Skeletal muscle cell (primary cell): ENCODE results near the gene NR4A1.

ENCODE experiments used
- DNase-seq: peaks from one replicate; pipeline ENCODE4 v3.0.0-alpha.2; 2010; ENCODE audit warnings: low read depth
- H3K4me3 ChIP-seq: 2 replicates; pipeline ENCODE4 v1.5.1; 2011; ENCODE audit warnings: low read depth, mild to moderate bottlenecking, control low read depth, low read length, moderate library complexity

The NR4A1 gene

GRCh38 chr12:52037248-52037861, 13.9 kb upstream of the NR4A1 start:
- H3K4me3 ChIP-seq = peak overlapping the region; percentile 52
- no peak for DNase-seq

GRCh38 chr12:52038447-52038846, 12.8 kb upstream of the NR4A1 start:
- H3K4me3 ChIP-seq = no peak overlapping the region
- DNase-seq = no peak

- DNase-seq = no peak
- H3K4me3 ChIP-seq = no peak overlapping the region
Observed at GRCh38 chr12:52041035-52041434, 10.2 kb upstream of the NR4A1 start.

GRCh38 chr12:52041695-52042123, 9.5 kb upstream of the NR4A1 start:
- no peak overlapping the region for H3K4me3 ChIP-seq
- DNase-seq = no peak

GRCh38 chr12:52042706-52043385, 8.4 kb upstream of the NR4A1 start:
- H3K4me3 ChIP-seq = no peak overlapping the region
- DNase-seq = no peak

DNA sequence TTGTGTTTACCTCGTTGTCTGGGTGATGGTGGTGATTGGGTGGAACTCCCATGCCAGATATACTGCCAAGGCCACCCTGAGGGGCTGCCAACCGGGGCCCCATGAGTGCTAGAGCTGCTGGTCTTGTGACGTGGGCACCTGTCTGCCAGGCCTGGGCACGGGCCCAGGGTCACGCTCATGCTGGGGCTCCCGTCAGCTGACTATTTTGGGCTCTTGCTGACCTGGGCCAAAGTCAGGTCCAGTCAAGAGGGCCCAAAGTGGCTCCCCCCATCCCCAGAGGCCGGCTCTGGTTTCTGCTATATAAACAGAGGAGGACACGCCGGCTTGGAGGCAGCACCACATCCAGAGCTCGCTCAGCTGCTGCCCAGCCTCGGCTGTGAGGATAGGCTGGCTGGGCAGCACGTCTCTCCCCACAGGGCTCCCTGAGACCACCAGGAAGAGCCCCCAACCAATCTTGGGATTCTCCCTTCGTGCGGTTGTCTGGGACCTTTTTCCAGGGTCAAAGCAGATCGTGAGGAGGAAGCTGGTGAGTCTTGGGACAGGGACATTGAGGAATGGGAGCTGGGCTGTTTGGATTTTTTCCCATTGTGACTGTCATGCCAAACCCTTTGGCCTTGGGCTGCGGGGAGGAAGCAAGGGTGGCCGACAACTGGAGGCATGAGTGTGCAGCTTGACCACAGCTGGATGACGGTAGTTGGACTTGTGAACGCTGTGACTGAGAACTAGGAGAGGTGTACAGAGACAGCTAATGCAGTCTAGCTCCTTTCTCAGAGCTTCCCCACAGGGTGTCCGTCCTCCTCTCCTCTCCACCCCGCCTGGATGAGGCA, 7.6 kb upstream of the NR4A1 start:
- no peak overlapping the region for H3K4me3 ChIP-seq

DNA sequence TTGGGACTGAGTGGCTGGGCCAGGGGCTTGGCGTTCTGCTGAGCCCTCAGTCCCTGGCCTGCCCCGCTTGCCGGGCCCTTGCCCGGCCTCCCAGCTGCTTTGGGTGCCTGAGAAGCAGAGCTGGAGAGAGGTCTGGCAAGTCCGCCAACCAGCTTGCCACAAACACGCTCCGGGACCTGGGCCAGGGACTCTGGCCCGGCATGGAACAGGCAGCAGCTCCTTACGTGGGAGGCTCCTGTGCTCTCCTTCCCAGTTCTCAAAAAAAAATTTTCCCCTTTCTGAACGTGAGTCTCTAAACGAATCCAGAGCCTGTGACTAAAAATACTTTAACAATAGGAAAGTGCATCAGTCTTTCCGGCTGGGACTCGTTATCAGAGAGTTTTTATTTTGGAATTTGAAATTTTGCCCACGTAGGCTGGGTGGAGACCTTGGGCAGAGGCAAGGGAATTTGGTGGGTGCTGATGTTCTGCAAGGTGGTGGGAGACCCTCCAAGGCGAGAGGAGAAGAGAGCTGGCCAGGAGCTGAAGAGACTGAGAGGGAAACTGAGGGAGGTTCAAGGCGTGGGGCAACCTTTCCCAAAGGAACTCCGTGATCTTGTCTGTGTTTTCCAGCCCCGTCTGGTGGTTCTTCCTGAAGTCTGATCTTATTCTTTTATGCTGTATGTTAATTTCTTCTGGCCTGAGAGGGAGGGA, 6.8 kb upstream of the NR4A1 start:
- no peak for DNase-seq
- H3K4me3 ChIP-seq = no peak overlapping the region

More for the DNA sequence above, 7.6 kb upstream of the NR4A1 start:
- DNase-seq = no peak

- no peak for DNase-seq
- H3K4me3 ChIP-seq = no peak overlapping the region
Observed at GRCh38 chr12:52045794-52046199, 5.4 kb upstream of the NR4A1 start.

GRCh38 chr12:52046859-52047258, 4.4 kb upstream of the NR4A1 start:
- DNase-seq = no peak
- no peak overlapping the region for H3K4me3 ChIP-seq

GRCh38 chr12:52049286-52049685, 2.0 kb upstream of the NR4A1 start:
- DNase-seq = no peak
- H3K4me3 ChIP-seq = no peak overlapping the region

GRCh38 chr12:52049688-52050087, 1.6 kb upstream of the NR4A1 start:
- no peak overlapping the region for H3K4me3 ChIP-seq
- DNase-seq = no peak

DNA sequence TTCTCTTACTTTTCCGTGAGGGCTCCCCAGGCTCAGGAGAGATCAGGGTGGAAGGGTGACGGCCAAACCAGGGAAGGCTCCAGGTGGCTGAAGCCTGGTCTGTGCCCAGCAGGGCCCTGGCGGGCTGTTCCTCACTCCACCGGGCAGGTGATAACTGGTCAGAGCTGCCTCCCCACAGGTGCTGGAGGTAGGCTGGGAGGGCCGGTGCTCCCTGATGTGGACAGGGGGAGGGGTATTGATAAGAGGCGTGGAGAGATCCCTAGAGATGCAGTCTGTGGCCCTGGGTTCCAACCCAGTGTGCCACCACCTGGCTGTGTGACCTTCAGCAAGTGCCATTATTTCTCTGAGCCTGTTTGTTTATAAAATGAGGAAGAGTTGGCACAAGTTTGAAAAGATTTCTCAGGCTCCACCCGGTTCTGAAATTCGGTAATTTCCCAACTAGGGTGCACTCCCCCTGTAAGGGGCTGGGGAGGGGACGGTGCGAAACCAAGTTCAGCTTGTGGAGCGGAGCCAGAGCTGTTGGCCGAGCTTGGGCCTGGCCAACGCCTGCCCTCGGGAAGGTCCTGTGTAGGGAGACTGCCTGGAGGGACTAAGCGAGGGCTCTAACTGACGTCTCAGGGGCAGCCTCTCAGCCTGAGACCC, 1.0 kb upstream of the NR4A1 start:
- peak overlapping the region; percentile 62 for H3K4me3 ChIP-seq
- DNase-seq = no peak

DNA sequence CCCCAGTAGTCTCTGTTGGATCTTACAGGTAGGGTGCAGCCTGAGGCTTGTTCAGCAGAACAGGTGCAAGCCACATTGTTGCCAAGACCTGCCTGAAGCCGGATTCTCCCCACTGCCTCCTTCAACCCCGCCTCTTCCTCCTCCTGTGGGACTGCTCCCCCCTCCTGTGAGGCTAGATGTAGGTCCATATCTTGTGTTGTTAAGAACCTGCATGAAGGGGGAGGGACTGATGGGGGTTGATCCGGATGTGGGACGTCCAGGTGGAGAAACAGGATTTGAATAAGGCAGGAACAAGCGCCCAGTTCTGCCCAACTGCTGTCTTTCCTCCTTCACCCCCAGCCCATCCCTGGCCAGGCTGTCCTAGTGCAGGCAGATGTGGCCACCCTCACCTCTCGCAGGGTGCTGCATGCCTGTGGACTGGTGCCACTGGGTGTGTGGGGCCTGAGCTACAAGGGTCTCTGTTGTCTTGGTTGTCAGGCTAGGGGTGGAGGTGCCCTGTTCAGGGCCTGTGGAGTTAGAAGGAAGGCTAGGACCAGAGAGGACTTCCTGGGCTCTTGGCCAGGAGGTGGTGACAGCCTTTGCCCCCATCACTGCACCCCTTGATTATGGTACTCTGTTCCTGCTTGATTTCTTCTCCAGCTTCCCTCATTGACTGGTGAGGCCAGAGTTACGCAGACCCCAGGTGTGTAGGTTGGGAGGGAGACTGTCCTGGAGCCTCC, 1.4 kb downstream of the NR4A1 start:
- no peak overlapping the region for H3K4me3 ChIP-seq
- no peak for DNase-seq

- H3K4me3 ChIP-seq = no peak overlapping the region
- DNase-seq = no peak
Observed at GRCh38 chr12:52053536-52054209, 2.4 kb downstream of the NR4A1 start.

DNA sequence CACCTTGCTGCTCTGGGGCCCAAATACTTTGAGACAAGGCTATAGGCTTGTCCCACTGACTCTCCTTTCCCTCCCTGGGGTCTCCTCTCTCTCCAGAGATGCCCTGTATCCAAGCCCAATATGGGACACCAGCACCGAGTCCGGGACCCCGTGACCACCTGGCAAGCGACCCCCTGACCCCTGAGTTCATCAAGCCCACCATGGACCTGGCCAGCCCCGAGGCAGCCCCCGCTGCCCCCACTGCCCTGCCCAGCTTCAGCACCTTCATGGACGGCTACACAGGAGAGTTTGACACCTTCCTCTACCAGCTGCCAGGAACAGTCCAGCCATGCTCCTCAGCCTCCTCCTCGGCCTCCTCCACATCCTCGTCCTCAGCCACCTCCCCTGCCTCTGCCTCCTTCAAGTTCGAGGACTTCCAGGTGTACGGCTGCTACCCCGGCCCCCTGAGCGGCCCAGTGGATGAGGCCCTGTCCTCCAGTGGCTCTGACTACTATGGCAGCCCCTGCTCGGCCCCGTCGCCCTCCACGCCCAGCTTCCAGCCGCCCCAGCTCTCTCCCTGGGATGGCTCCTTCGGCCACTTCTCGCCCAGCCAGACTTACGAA, 3.1 kb downstream of the NR4A1 start:
- DNase-seq = no peak

DNA sequence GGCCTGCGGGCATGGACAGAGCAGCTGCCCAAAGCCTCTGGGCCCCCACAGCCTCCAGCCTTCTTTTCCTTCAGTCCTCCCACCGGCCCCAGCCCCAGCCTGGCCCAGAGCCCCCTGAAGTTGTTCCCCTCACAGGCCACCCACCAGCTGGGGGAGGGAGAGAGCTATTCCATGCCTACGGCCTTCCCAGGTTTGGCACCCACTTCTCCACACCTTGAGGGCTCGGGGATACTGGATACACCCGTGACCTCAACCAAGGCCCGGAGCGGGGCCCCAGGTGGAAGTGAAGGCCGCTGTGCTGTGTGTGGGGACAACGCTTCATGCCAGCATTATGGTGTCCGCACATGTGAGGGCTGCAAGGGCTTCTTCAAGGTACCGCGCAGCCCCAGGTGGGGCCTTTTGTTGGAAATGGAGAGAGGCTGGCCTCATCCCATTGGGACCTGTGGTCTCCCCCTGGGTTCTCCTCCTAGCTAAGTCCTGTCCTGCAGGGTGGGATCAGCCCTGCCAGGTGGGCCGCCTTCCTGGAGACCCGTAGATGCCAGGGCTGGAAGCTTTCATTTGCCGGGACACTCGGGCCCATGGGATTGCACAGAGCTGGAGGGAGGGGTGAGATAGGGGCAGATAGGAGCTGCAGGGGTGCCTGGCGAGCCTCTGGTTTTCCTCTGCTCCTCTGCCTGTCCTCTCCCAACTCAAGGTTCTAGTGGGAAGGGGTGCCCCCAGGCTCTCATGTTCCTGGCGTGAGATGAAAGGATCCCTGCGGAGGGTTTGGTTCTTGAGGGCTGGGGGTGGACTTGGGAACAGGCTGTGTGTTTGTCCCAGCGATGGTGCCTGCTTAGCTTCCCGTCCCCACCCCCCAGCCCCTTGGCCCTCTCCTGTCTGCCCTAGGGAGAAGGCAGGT, 3.8 kb downstream of the NR4A1 start:
- DNase-seq = no peak
- H3K4me3 ChIP-seq = no peak overlapping the region

More for the DNA sequence above, 3.1 kb downstream of the NR4A1 start:
- H3K4me3 ChIP-seq = no peak overlapping the region
